ENCODE data around the gene L1TD1.

Gene L1TD1

DNA sequence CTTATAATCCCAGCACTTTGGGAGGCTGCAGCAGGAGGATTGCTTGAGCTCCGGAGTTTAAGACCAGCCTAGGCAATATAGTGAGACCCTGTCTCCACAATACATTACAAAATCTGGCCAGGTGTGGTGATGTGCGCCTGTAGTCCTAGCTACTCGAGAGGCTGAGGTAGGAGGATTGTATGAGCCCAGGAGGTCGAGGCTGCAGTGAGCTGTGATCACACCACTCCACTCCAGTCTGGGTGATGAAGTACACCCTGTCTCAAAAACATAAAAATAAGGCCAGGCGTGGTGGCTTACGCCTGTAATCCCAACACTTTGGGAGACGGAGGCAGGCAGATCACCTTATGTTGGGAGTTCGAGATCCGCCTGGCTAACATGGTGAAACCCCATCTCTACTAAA is 27.7 kb downstream of the L1TD1 start:
- TF ChIP-seq, protein P1, sequence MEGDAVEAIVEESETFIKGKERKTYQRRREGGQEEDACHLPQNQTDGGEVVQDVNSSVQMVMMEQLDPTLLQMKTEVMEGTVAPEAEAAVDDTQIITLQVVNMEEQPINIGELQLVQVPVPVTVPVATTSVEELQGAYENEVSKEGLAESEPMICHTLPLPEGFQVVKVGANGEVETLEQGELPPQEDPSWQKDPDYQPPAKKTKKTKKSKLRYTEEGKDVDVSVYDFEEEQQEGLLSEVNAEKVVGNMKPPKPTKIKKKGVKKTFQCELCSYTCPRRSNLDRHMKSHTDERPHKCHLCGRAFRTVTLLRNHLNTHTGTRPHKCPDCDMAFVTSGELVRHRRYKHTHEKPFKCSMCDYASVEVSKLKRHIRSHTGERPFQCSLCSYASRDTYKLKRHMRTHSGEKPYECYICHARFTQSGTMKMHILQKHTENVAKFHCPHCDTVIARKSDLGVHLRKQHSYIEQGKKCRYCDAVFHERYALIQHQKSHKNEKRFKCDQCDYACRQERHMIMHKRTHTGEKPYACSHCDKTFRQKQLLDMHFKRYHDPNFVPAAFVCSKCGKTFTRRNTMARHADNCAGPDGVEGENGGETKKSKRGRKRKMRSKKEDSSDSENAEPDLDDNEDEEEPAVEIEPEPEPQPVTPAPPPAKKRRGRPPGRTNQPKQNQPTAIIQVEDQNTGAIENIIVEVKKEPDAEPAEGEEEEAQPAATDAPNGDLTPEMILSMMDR (IDR thresholded peaks at IDR 0.05; ENCODE audit: unreplicated experiment in 3 of 3) = no peak
- Mint-ChIP-seq H3K4me3 (no peak overlapping the region), H3K36me3 (ENCODE audit: low read depth) (peaks cover 3% of the 10 kb centered on the region), H3K9me3 (no peaks in the 10 kb centered on the region), H3K27me3 (ENCODE audit: low read depth) (no peaks in the 10 kb centered on the region), H3K27ac (no peak overlapping the region), H3K4me1 (no peaks in the 10 kb centered on the region)

DNA sequence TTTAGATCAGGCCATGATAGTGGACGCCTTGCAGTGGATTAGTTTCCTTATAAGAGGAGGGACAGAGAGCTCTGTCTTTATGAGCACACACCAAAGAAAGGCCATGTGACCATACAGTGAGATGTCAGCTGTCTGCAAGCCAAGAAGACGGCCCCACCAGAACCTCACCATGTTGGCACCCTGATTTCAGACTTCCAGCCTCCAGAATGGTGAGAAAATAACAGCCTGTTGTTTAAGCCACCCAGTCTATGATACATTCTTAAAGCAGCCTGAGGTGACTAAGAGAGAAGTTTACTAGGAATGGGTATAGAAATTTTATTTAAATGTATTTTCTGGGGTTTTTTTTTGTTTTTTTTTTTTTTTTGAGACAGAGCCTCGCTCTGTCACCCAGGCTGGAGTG is 29.5 kb downstream of the L1TD1 start:
- TF ChIP-seq, protein P1 (IDR thresholded peaks at IDR 0.05; ENCODE audit: unreplicated experiment in 3 of 3) = no peak
- H3K27ac Mint-ChIP-seq = peak overlapping the region in 1 of 3 experiments; percentile 4
- H3K27me3 Mint-ChIP-seq (ENCODE audit: low read depth) = no peaks in the 10 kb centered on the region
- peaks cover 13% of the 10 kb centered on the region for H3K4me1 Mint-ChIP-seq
- no peak overlapping the region for H3K4me3 Mint-ChIP-seq
- H3K36me3 Mint-ChIP-seq (ENCODE audit: low read depth) = peaks cover 3% of the 10 kb centered on the region
- H3K9me3 Mint-ChIP-seq = no peaks in the 10 kb centered on the region

DNA sequence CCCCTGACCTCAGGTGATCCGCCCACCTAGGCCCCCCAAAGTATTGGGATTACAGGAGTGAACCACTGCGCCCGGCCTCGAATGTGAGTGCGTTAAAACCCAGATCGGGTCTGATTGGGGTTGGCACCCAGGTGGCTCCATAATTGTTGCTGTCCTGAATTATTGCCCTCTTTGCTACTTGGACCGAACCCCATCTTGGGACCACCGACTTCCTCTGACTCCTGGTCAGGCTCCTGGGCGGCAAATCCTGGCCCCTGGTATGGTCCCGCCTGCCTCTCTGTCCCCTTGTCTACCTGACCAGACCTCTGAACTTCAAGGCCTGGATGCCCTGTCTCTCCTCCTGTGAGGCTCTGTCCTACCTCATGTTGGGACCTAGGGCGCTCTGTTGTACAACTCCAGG is 32.8 kb downstream of the L1TD1 start:
- Mint-ChIP-seq H3K27me3 (ENCODE audit: low read depth) (peaks cover 6% of the 10 kb centered on the region), H3K27ac (peak overlapping the region in 2 of 3 experiments; percentile 76 to 85), H3K4me1 (peaks cover 26% of the 10 kb centered on the region)

DNA sequence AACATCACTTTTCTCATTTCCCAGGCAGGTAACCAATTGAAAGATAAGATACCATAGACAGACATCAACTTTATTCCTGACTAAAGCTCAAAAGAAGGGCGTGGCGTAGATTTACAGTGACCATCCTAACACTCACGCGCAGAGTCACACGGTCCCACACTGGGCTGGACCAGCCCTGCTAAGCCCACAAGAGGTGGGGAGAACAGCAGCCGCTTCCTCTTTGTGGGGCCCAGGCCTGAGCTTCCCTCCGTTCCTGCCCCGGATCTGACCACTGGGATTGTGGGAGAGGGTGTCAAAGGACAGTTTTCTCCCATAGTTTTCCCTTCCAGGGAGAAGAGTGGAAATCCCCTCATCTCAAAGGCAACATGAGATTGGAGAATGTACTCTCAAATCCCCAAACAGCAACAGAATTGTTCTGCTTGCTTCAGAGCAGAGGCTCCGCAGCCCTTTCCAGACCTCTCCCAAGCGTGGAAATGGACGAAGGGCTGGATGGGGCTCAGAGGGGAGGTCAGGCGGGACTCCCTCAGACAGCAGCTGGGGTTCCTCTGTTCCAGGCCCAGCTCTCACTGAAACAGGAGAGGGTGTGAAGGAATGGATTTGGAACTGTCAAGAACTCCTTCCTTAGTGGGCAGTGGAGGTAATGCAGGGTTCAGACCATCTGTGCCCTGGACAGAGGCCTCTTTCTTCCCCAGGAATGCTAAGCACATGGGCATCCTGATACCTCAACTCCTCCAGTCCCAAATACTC is 33.7 kb downstream of the L1TD1 start:
- Mint-ChIP-seq H3K36me3 (ENCODE audit: low read depth) (peaks cover 3% of the 10 kb centered on the region), H3K27ac (peak overlapping the region; percentile 19 to 85 (median 76)), H3K9me3 (no peaks in the 10 kb centered on the region), H3K4me1 (peaks cover 34% of the 10 kb centered on the region), H3K27me3 (ENCODE audit: low read depth) (peaks cover 12% of the 10 kb centered on the region), H3K4me3 (no peak overlapping the region)
- TF ChIP-seq, protein P1 (IDR thresholded peaks at IDR 0.05; ENCODE audit: unreplicated experiment in 3 of 3) = no peak

More for the DNA sequence above, 32.8 kb downstream of the L1TD1 start:
- no peak overlapping the region for H3K4me3 Mint-ChIP-seq
- TF ChIP-seq, protein P1 (IDR thresholded peaks at IDR 0.05; ENCODE audit: unreplicated experiment in 3 of 3) = no peak
- H3K36me3 Mint-ChIP-seq (ENCODE audit: low read depth) = peaks cover 3% of the 10 kb centered on the region
- H3K9me3 Mint-ChIP-seq = no peaks in the 10 kb centered on the region

DNA sequence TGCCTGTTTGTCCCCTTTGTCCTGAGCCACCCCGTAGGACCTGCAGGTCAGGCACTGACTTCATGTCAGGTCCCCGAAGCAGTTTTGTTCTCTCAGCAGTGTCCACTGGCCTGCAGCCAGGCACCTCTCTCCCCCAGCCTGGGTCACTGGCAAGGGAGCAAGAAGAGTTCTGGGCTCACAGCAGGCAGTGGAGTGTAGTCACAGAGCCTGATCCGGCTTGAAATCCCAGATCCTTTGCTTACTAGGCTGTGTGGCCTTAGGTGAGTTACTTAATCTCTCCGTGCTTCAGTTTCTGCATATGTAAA is 34.2 kb downstream of the L1TD1 start:
- Mint-ChIP-seq H3K27me3 (ENCODE audit: low read depth) (peaks cover 13% of the 10 kb centered on the region), H3K36me3 (ENCODE audit: low read depth) (peaks cover 3% of the 10 kb centered on the region), H3K27ac (peak overlapping the region in 1 of 3 experiments; percentile 85), H3K4me1 (peaks cover 39% of the 10 kb centered on the region), H3K4me3 (no peak overlapping the region), H3K9me3 (no peaks in the 10 kb centered on the region)
- TF ChIP-seq, protein P1 (IDR thresholded peaks at IDR 0.05; ENCODE audit: unreplicated experiment in 3 of 3) = no peak

DNA sequence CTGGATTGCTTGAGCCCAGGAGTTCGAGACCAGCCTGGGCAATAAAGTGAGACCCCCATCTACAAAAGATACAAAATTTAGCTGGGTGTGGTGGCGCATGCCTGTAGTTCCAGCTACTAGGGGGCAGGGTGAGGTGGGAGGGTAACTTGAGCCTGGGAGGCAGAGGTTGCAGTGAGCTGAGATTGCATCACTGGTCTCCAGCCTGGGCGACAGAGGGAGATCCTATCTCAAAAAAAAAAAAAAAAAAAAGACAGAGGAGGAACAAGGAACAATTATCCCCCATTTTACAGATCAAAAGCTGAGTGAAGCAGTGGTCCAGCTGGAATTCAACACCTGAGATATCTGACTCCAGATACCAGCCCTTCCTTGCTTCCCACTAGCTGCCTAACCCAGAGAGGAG is 34.8 kb downstream of the L1TD1 start:
- no peak overlapping the region for H3K4me3 Mint-ChIP-seq
- H3K9me3 Mint-ChIP-seq = no peaks in the 10 kb centered on the region
- TF ChIP-seq, protein P1 (IDR thresholded peaks at IDR 0.05; ENCODE audit: unreplicated experiment in 3 of 3) = no peak
- peaks cover 13% of the 10 kb centered on the region for H3K27me3 Mint-ChIP-seq (ENCODE audit: low read depth)
- peak overlapping the region in 1 of 3 experiments; percentile 85 for H3K27ac Mint-ChIP-seq
- no peaks in the 10 kb centered on the region for H3K36me3 Mint-ChIP-seq (ENCODE audit: low read depth)
- peaks cover 45% of the 10 kb centered on the region for H3K4me1 Mint-ChIP-seq

Data from nephron (organoid).